Common myeloid progenitor, CD34-positive (primary cell): ENCODE measurements around the gene OR2H2.

Experiments used
- CTCF ChIA-PET: fragments of 350-600 bp; sonication (Branson Sonifier 250); formaldehyde crosslinking; loops from one replicate; lab custom pipeline; 2021; ENCODE audit warnings: antibody characterized with exemption; lab: Charles Lee
- POLR2A ChIA-PET: fragments of 350-600 bp; sonication (Branson Sonifier 250); formaldehyde crosslinking; loops from one replicate; lab custom pipeline; 2021; ENCODE audit warnings: antibody characterized with exemption; lab: Charles Lee
- DNase-seq, 3 donors: peaks; one replicate each; pipeline versions ENCODE4 v3.0.0 to v3.0.0-alpha.2; 2013
- H3K27ac ChIP-seq, 2 experiments: 1 replicate in 1 of 2; 2 replicates in 1 of 2; pipeline ENCODE4 v1.7.0; 2013; ENCODE audit warnings: inconsistent platforms in 2 of 2, low read length in 2 of 2, mild to moderate bottlenecking in 2 of 2, low read depth in 1 of 2, moderate library complexity in 1 of 2; ENCODE audit not compliant: severe bottlenecking in 2 of 2, insufficient read depth in 1 of 2, poor library complexity in 1 of 2
- H3K27me3 ChIP-seq, 5 experiments: replicated peaks in 2 of 5; 1 replicate in 3 of 5; 2 replicates in 2 of 5; pipeline versions ENCODE4 v1.6.1 to v1.7.0; 2013; ENCODE audit warnings: low read length in 4 of 5, mild to moderate bottlenecking in 2 of 5, moderate library complexity in 2 of 5, inconsistent platforms in 1 of 5; ENCODE audit not compliant: insufficient read depth in 5 of 5, control insufficient read depth in 4 of 5
- H3K36me3 ChIP-seq, 4 experiments: 1 replicate in 2 of 4; 2 replicates in 2 of 4; pipeline versions ENCODE4 v1.6.1 to v1.7.0; 2013; ENCODE audit warnings: low read length in 3 of 4, control low read depth in 1 of 4, mild to moderate bottlenecking in 1 of 4; ENCODE audit not compliant: control insufficient read depth in 4 of 4, insufficient read depth in 4 of 4
- H3K4me1 ChIP-seq, 4 experiments: 1 replicate in 3 of 4; 2 replicates in 1 of 4; pipeline versions ENCODE4 v1.6.1 to v1.7.1; 2013; ENCODE audit warnings: low read length in 3 of 4, mild to moderate bottlenecking in 3 of 4, control low read depth in 1 of 4, inconsistent platforms in 1 of 4, moderate library complexity in 1 of 4; ENCODE audit not compliant: control insufficient read depth in 4 of 4, insufficient read depth in 4 of 4; ENCODE audit errors: control extremely low read depth in 1 of 4
- H3K4me3 ChIP-seq, 7 experiments: 1 replicate in 4 of 7; 2 replicates in 3 of 7; pipeline versions ENCODE4 v1.5.1 to v1.7.0; 2013; ENCODE audit warnings: mild to moderate bottlenecking in 7 of 7, low read length in 6 of 7, moderate library complexity in 6 of 7, inconsistent platforms in 2 of 7, low read depth in 2 of 7, control low read depth in 1 of 7; ENCODE audit not compliant: insufficient read depth in 4 of 7, control insufficient read depth in 1 of 7; ENCODE audit errors: extremely low read depth in 1 of 7
- H3K9me3 ChIP-seq, 5 experiments: 1 replicate in 4 of 5; 2 replicates in 1 of 5; pipeline versions ENCODE4 v1.6.1 to v1.7.1; 2013; ENCODE audit warnings: low read length in 4 of 5, mild to moderate bottlenecking in 2 of 5, inconsistent platforms in 1 of 5, low read depth in 1 of 5, moderate library complexity in 1 of 5; ENCODE audit not compliant: control insufficient read depth in 4 of 5, insufficient read depth in 2 of 5; ENCODE audit errors: control extremely low read depth in 1 of 5
- WGBS: methylation state at CpG from one replicate; pipeline ENCODE4 v1.1.5; 2013; ENCODE audit not compliant: insufficient coverage; 5-methylcytosine and 5-hydroxymethylcytosine counted together

The OR2H2 gene

DNA sequence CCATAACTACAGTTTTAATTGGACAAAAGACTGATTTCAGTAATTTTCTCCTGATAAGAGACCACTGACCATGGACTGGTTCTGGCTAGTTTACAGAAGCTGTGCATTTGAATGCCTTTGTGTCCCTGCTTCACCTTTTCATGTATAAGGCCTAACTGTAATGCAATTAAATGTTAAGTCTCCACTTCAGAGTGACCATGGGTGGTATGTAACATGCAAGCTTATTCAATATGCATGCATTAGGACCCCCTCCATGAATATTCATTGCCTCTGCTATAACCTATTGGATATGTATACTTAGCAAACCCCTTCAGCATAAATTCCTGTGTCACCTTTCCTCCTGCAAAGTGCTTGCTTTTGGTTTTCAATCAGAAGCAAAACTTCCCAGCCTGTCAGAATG, 27.6 kb upstream of the OR2H2 start:
- Histone ChIP-seq H3K36me3 (no peaks in the 10 kb centered on the region), H3K4me3 (no peak overlapping the region), H3K4me1 (peaks cover 4 to 17% (median 15%) of the 10 kb centered on the region in 4 experiments), H3K27me3 (peaks cover 15 to 37% (median 28%) of the 10 kb centered on the region in 5 experiments), H3K9me3 (no peaks in the 10 kb centered on the region), H3K27ac (no peak overlapping the region)
- CTCF ChIA-PET, result interaction anchor here (0.8 kb wide), 1 partner anchor 32 kb away, joined by 3 read pairs; no protein-coding TSS in a partner anchor
- no peak for DNase-seq
- POLR2A ChIA-PET, result no interaction called here

GRCh38 chr6:29558439-29559079, 26.4 kb upstream of the OR2H2 start:
- no peak for DNase-seq
- ChIA-PET POLR2A (interaction anchor here (0.6 kb wide), 1 partner anchor 11 kb away, joined by 3 read pairs; no protein-coding TSS in a partner anchor), CTCF (no interaction called here)
- Histone ChIP-seq H3K27me3 (peaks cover 13 to 30% (median 19%) of the 10 kb centered on the region in 5 experiments), H3K36me3 (no peaks in the 10 kb centered on the region), H3K4me1 (peaks cover 0 to 13% (median 6%) of the 10 kb centered on the region in 4 experiments), H3K9me3 (no peaks in the 10 kb centered on the region), H3K27ac (no peak overlapping the region), H3K4me3 (no peak overlapping the region)
- WGBS, result 95% methylated on average over 20 of the region's 22 CpGs

- DNase-seq, result no peak
- CTCF ChIA-PET, result interaction anchor here (1.2 kb wide), 1 partner anchor 24 kb away, joined by 3 read pairs; no protein-coding TSS in a partner anchor
- WGBS, result 96% methylated on average over 3 of the region's 6 CpGs
Observed at GRCh38 chr6:29559524-29560287, 25.2 kb upstream of the OR2H2 start, which contains the start of gene UBD. Gene UBD (minus strand): TSS chr6:29559732. CDS start chr6:29559701, 31 bp downstream.

DNA sequence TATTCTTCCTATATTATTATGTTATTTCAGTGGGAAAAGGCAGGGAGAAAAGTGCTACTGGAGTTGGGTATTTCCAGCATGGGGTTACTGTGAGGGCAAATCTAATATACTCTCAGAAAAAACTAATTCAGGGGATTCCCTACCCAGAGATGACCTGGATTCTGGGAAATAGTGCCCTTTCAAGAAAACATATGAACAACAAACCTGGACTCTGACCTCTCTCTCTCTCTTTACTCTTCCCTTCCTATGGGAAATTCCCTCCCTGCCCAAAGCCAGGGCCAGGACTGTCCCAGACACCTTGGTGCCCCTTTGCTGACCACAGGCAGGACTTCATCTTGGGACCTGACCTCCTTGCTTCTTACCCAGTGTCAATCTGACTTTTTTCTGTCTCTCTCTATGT, 23.8 kb upstream of the OR2H2 start:
- no peak for DNase-seq
- ChIA-PET POLR2A (no interaction called here), CTCF (interaction anchor here (1.2 kb wide), 1 partner anchor 23 kb away, joined by 3 read pairs; no protein-coding TSS in a partner anchor)
- H3K4me3 ChIP-seq, result no peak overlapping the region
- H3K4me1 ChIP-seq, result peaks cover 0 to 12% (median 0%) of the 10 kb centered on the region in 4 experiments
- no peaks in the 10 kb centered on the region for H3K9me3 ChIP-seq
- no peak overlapping the region for H3K27ac ChIP-seq
- H3K36me3 ChIP-seq, result no peaks in the 10 kb centered on the region
- H3K27me3 ChIP-seq, result peaks cover 0 to 5% (median 3%) of the 10 kb centered on the region in 5 experiments

More at GRCh38 chr6:29559524-29560287, 25.2 kb upstream of the OR2H2 start, which contains the start of gene UBD:
- no peak within 1 kb of the TSS for H3K27ac ChIP-seq
- POLR2A ChIA-PET, result interaction anchor here (0.6 kb wide), 1 partner anchor 134 kb away, joined by 4 read pairs; no protein-coding TSS in a partner anchor
- peaks cover 0 to 12% (median 0%) of the 10 kb centered on the region in 4 experiments for H3K4me1 ChIP-seq
- no peaks in the 10 kb centered on the region for H3K9me3 ChIP-seq
- H3K36me3 ChIP-seq, result no peaks in the 10 kb centered on the region
- no peak within 1 kb of the TSS for H3K4me3 ChIP-seq
- peaks cover 5 to 19% (median 12%) of the 10 kb centered on the region in 5 experiments for H3K27me3 ChIP-seq

- no peaks in the 10 kb centered on the region for H3K36me3 ChIP-seq
- ChIA-PET CTCF (no interaction called here), POLR2A (no interaction called here)
- peaks cover 0 to 12% (median 0%) of the 10 kb centered on the region in 4 experiments for H3K4me1 ChIP-seq
- H3K27ac ChIP-seq, result no peak overlapping the region
- DNase-seq, result no peak
- H3K9me3 ChIP-seq, result no peaks in the 10 kb centered on the region
- H3K27me3 ChIP-seq, result peaks cover 0 to 3% (median 0%) of the 10 kb centered on the region in 5 experiments
- H3K4me3 ChIP-seq, result no peak overlapping the region
- WGBS, result 100% methylated on average over 1 of the region's 1 CpG
Observed at GRCh38 chr6:29561606-29562181, 23.2 kb upstream of the OR2H2 start.

GRCh38 chr6:29563435-29563965, 21.4 kb upstream of the OR2H2 start:
- no peaks in the 10 kb centered on the region for H3K36me3 ChIP-seq
- peaks cover 0 to 3% (median 0%) of the 10 kb centered on the region in 5 experiments for H3K27me3 ChIP-seq
- no peak overlapping the region for H3K27ac ChIP-seq
- peaks cover 0 to 12% (median 0%) of the 10 kb centered on the region in 4 experiments for H3K4me1 ChIP-seq
- ChIA-PET CTCF (interaction anchor here (1.4 kb wide), 1 partner anchor 24 kb away, joined by 4 read pairs; no protein-coding TSS in a partner anchor), POLR2A (no interaction called here)
- DNase-seq, result peak; percentile 21 to 69 (median 65)
- WGBS, result 16% methylated on average over 2 of the region's 3 CpGs
- peak overlapping the region in 1 of 7 experiments; percentile 10 for H3K4me3 ChIP-seq
- H3K9me3 ChIP-seq, result no peaks in the 10 kb centered on the region
